K562 (cell line): Measurements from ENCODE around the gene LENG9. TPM values are rescaled to one million over a fixed set of nuclear protein-coding genes. Genes with fewer than 3 reads are reported as not detected.
A peak's percentile ranks its signal among the peaks of the same experiment; 100 is the strongest.

Experiments
- ATAC-seq: fragments of 200-7000 bp; cut with Tn5 transposase; 3 replicates; pipeline ENCODE4 v1.9.1; 2020; ENCODE audit warnings: moderate library complexity
- BruUV-seq: library from RNA; stranded (reverse); fragments of 400-500 nt; replicated peaks from 2 replicates; lab custom pipeline; 2021; lab: Mats Ljungman, UMichigan
- CTCF ChIA-PET: fragments of 300-600 bp; formaldehyde crosslinking; extraction: SDS; loops from one replicate; lab custom pipeline; 2021; ENCODE audit warnings: low intra/inter-chr PET ratio; lab: Yijun Ruan, JAX
- POLR2A ChIA-PET: fragments of 300-600, 350-650 bp; sonication (Branson Sonifier 250); formaldehyde crosslinking; extraction: SDS; loops from one replicate; lab custom pipeline; 2021; ENCODE audit warnings: antibody characterized with exemption, inconsistent platforms; lab: Yijun Ruan, JAX
- DNase-seq, 4 experiments: peaks; one replicate each; pipeline versions ENCODE4 v3.0.0 to v3.0.0-alpha.2; 2011 to 2018; ENCODE audit warnings: low spot score in 3 of 4, mixed read lengths in 3 of 4; ENCODE audit errors: extremely low read depth in 1 of 4
- FAIRE-seq: peaks from 2 replicates; lab custom pipeline; 2011; peaks lifted over from hg19 to GRCh38; lab: Jason Lieb, UNC
- H2AFZ ChIP-seq: 2 replicates; pipeline ENCODE4 v1.6.0; 2011; ENCODE audit warnings: low read depth, low read length, control low read depth, inconsistent platforms
- H3K27ac ChIP-seq: fragments of 200-600 bp; 3 replicates; pipeline ENCODE4 v1.8.0; 2011; ENCODE audit warnings: low read depth, mild to moderate bottlenecking, control low read depth, inconsistent platforms, low read length, moderate library complexity, mixed read lengths; ENCODE audit errors: extremely low read depth
- H3K27me3 ChIP-seq, 2 experiments: fragments of 300-600 bp in 1 of 2; 2 replicates in 1 of 2; 3 replicates in 1 of 2; pipeline versions ENCODE4 v1.6.0 to v1.8.0; 2011; ENCODE audit warnings: inconsistent platforms in 2 of 2, low read length in 2 of 2, mild to moderate bottlenecking in 1 of 2, mixed read lengths in 1 of 2, moderate library complexity in 1 of 2; ENCODE audit not compliant: control insufficient read depth in 2 of 2, insufficient read depth in 2 of 2
- H3K36me3 ChIP-seq: fragments of 300-600 bp; 3 replicates; pipeline ENCODE4 v1.8.0; 2011; ENCODE audit warnings: mild to moderate bottlenecking, low read length, inconsistent platforms; ENCODE audit not compliant: control insufficient read depth, insufficient read depth
- H3K4me1 ChIP-seq, 2 experiments: fragments of 200-600 bp in 1 of 2; replicated peaks in 1 of 2; 2 replicates in 1 of 2; 3 replicates in 1 of 2; pipeline versions ENCODE4 v1.5.1 to v1.8.0; 2011; ENCODE audit warnings: inconsistent platforms in 2 of 2, low read length in 2 of 2, mild to moderate bottlenecking in 1 of 2, mixed read lengths in 1 of 2, moderate library complexity in 1 of 2; ENCODE audit not compliant: control insufficient read depth in 2 of 2, insufficient read depth in 2 of 2
- H3K4me2 ChIP-seq: 2 replicates; pipeline ENCODE4 v1.6.1; 2011; ENCODE audit warnings: low read length, control low read depth, inconsistent platforms, mixed read lengths; ENCODE audit not compliant: insufficient read depth
- H3K4me3 ChIP-seq: fragments of 200-600 bp; sonication (generic), shearing (Covaris generic); 2 replicates; pipeline ENCODE4 v1.5.1; 2016; ENCODE audit warnings: control low read depth, inconsistent platforms
- H3K79me2 ChIP-seq: fragments of 200-600 bp; 3 replicates; pipeline ENCODE4 v1.8.0; 2011; ENCODE audit warnings: low read length, inconsistent platforms; ENCODE audit not compliant: control insufficient read depth, insufficient read depth
- H3K9ac ChIP-seq, 2 experiments: 2 replicates each; pipeline versions ENCODE4 v1.6.0 to v1.6.1; 2011; ENCODE audit warnings: low read depth in 2 of 2, low read length in 2 of 2, control low read depth in 1 of 2, inconsistent platforms in 1 of 2, mild to moderate bottlenecking in 1 of 2, mixed read lengths in 1 of 2; ENCODE audit not compliant: insufficient read depth in 1 of 2
- H3K9me1 ChIP-seq: one replicate; pipeline ENCODE4 v1.6.0; 2011; ENCODE audit warnings: inconsistent platforms, mild to moderate bottlenecking, low read length, moderate library complexity; ENCODE audit not compliant: control insufficient read depth, insufficient read depth
- H3K9me3 ChIP-seq: replicated peaks from 2 replicates; pipeline ENCODE4 v1.5.1; 2011; ENCODE audit warnings: low read depth, low read length, inconsistent platforms; ENCODE audit not compliant: control insufficient read depth, insufficient read depth
- H4K20me1 ChIP-seq: replicated peaks from 2 replicates; pipeline ENCODE4 v1.6.1; 2011; ENCODE audit warnings: low read length, inconsistent platforms, mixed read lengths; ENCODE audit not compliant: control insufficient read depth, insufficient read depth
- C11orf30 ChIP-seq: fragments of 450-650 bp; IDR thresholded peaks from 2 replicates; pipeline ENCODE4 v1.6.1; 2016; ENCODE audit warnings: low read depth, mild to moderate bottlenecking
- CCNT2 ChIP-seq: IDR thresholded peaks from 2 replicates; pipeline ENCODE4 v1.6.1; 2011; ENCODE audit warnings: borderline replicate concordance, low read depth, mild to moderate bottlenecking, moderate library complexity, mixed read lengths, low read length; ENCODE audit not compliant: insufficient read length; ENCODE audit errors: extremely low read depth
- HLTF ChIP-seq: fragments of 450-650 bp; IDR thresholded peaks from 2 replicates; pipeline ENCODE4 v1.6.1; 2016
- KLF16 ChIP-seq: IDR thresholded peaks from 2 replicates; pipeline ENCODE4 v1.6.1; 2016; ENCODE audit warnings: antibody characterized with exemption
- LCOR ChIP-seq: sonication (generic); formaldehyde crosslinking; IDR thresholded peaks from 2 replicates; pipeline ENCODE4 v1.8.0; 2022; ENCODE audit warnings: mild to moderate bottlenecking, missing genetic modification reagents
- NEUROD1 ChIP-seq: fragments of 150-350 bp; IDR thresholded peaks from 2 replicates; pipeline ENCODE4 v1.6.1; 2014; ENCODE audit warnings: borderline replicate concordance, low read length, low read depth; ENCODE audit not compliant: partially characterized antibody
- NR2C2 ChIP-seq, 2 experiments: fragments of 200-800 bp in 1 of 2; sonication (Bioruptor generic) in 1 of 2; sonication (generic) in 1 of 2; formaldehyde crosslinking in 1 of 2; IDR thresholded peaks; 2 replicates each; pipeline versions ENCODE4 v1.6.1 to v1.8.0; 2016 to 2022; ENCODE audit warnings: mild to moderate bottlenecking in 1 of 2, missing compliant biosample characterization in 1 of 2, missing genetic modification characterization in 1 of 2, missing genetic modification reagents in 1 of 2
- TBP ChIP-seq: optimal IDR thresholded peaks from 2 replicates; pipeline ENCODE3; 2011; ENCODE audit warnings: low read depth, low read length, improper control_type of control experiment
- ZNF408 ChIP-seq: fragments of 250-450 bp; sonication (Bioruptor Pico); IDR thresholded peaks from 2 replicates; pipeline ENCODE4 v1.4.0; 2020; ENCODE audit warnings: low read depth, mild to moderate bottlenecking, moderate library complexity
- WGBS: fragments of 100-300 bp; shearing (Covaris generic); methylation state at CpG from one replicate; pipeline ENCODE4 v1.1.6; 2016; ENCODE audit warnings: low coverage, mixed read lengths; ENCODE audit not compliant: insufficient coverage; ENCODE audit errors: missing lambda C conversion rate; 5-methylcytosine and 5-hydroxymethylcytosine counted together
- in situ Hi-C: fragments of 300-500 bp; cut with MboI; formaldehyde crosslinking; loops from 4 replicates; pipeline ENCODE4 v1.15.0; 2018; ENCODE audit warnings: inconsistent platforms, mixed read lengths
- intact Hi-C: fragments of 100-400 bp; cut with micrococcal nuclease; formaldehyde crosslinking; loops from 2 replicates; pipeline ENCODE4 v1.14.2; 2022
- polyA plus RNA-seq, 8 experiments: library from polyadenylated mRNA; depleted of rRNA in 4 of 8; stranded (reverse) in 5 of 8; unstranded in 3 of 8; fragments of >200 nt; fragmentation: Nextera tagmentation in 2 of 8; fragmentation: Illumina TruSeq in 1 of 8; extraction: Ambion mirVana in 2 of 8; extraction: Trizol in 1 of 8; gene quantifications; 2 replicates each; pipeline versions ENCODE4 v1.2.1 to v1.2.3, GENCODE V29; 2011 to 2014; ENCODE audit warnings: inconsistent platforms in 1 of 8, missing spikeins in 1 of 8
- total RNA-seq, 7 experiments: library from RNA; depleted of rRNA in 6 of 7; stranded (reverse); fragments of >200 nt in 6 of 7; fragmentation: Illumina TruSeq in 2 of 7; extraction: Trizol in 2 of 7; gene quantifications; 2 replicates each; pipeline versions ENCODE4 v1.2.1 to v1.2.3, GENCODE V29; 2011 to 2021; ENCODE audit warnings: low replicate concordance in 1 of 7
- TF ChIP-seq, protein P1 (sequence below), 2 experiments: fragments of 450-650 bp in 1 of 2; IDR thresholded peaks; 2 replicates each; pipeline ENCODE4 v1.6.1; 2011 to 2017; ENCODE audit warnings: low read depth in 2 of 2, antibody characterized with exemption in 1 of 2, borderline replicate concordance in 1 of 2, low read length in 1 of 2, mild to moderate bottlenecking in 1 of 2, mixed read lengths in 1 of 2; ENCODE audit not compliant: control insufficient read depth in 1 of 2
- TF ChIP-seq, protein P2 (sequence below), 3 experiments: fragments of 200-800 bp in 1 of 3; fragments of 250-450 bp in 1 of 3; fragments of 450-650 bp in 1 of 3; sonication (Bioruptor Pico) in 1 of 3; sonication (Bioruptor generic) in 1 of 3; formaldehyde crosslinking in 1 of 3; IDR thresholded peaks; 2 replicates each; pipeline versions ENCODE4 v1.6.1 to v1.8.0; 2016 to 2022; ENCODE audit warnings: mild to moderate bottlenecking in 2 of 3, missing genetic modification characterization in 2 of 3, missing compliant biosample characterization in 1 of 3, moderate library complexity in 1 of 3

The LENG9 gene
- total and polyA plus RNA-seq, 9 of the 15 experiments (the other 6 are each of a cell fraction or from before 2014, with no cell fraction given), result 0.06 to 0.64 (median 0.33) TPM; not detected in 1

DNA sequence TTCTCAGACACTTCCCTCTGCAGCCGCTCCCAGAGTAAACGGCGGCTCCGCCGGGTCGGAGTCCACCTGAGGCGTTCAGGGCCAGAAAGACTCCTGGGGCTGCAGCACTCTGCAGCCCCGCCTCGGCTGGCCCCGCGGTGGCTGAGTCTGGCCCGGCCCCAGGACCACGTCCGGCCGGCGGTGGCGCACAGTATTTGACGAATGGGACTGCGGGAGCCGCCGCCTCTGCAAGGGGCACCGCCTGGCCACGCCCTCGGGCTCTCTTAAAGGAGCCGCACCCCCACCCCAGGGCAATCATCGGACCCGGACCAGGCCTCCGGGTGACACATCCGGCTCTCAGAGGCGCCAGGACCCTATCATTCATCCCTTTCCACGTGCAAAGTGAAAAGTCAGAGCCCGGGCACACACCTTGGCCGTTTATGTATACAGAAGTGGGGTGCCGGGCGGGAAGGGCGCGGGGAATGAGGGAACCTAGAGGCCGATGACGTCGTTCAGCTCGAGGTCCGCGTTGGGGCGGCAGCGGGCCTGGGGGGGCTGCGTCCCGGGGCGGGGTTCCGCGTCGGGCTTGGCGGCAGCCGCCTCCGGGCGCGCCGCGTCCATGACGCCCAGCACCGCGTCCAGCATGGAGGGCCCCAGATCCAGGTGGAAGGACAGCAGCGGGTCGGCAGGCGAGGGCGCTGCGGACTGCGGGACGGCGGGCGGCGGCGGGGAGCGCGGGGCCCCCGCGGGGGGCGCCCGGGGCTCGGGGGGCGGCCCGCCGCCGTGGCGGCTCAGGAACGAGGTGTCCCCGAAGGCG lies 1.2 kb upstream of the LENG9 start:
- WGBS, result 4% methylated on average over 35 of the region's 87 CpGs
- Histone ChIP-seq H3K9me3 (no peaks in the 10 kb centered on the region), H3K27ac (peak overlapping the region; percentile 95), H3K9me1 (no peaks in the 10 kb centered on the region), H3K9ac (peak overlapping the region; percentile 84 to 90), H3K27me3 (peaks cover 0 to 6% of the 10 kb centered on the region in 2 experiments; a peak in 3 of 5 replicates), H3K4me3 (peak overlapping the region; percentile 85), H3K4me2 (peak overlapping the region; percentile 87), H2AFZ (peak overlapping the region; percentile 97), H3K79me2 (no peaks in the 10 kb centered on the region), H3K36me3 (peaks cover 26% of the 10 kb centered on the region; the same call in 2 of the 3 replicates), H3K4me1 (peaks cover 0 to 41% of the 10 kb centered on the region in 2 experiments; a peak in 2 of 5 replicates), H4K20me1 (no peaks in the 10 kb centered on the region)
- ChIA-PET CTCF (interaction anchor here (0.7 kb wide), 1 partner anchor 34 kb away, joined by 3 read pairs; no protein-coding TSS in a partner anchor), POLR2A (no interaction called here)
- BruUV-seq, result no TSS peak
- FAIRE-seq (no peak), ATAC-seq (peak; percentile 87), DNase-seq (peak; percentile 85 to 94 (median 88))
- intact Hi-C loops, result no loop called here
- in situ Hi-C loops, result no loop called here
- no peak for TF ChIP-seq NR2C2 (CRISPR knock-in tag; IDR thresholded peaks at IDR 0.05)
- TF ChIP-seq NR2C2 (tag; IDR thresholded peaks at IDR 0.05), result peak; percentile 54; the same call in 1 of the 2 replicates
- no peak for TF ChIP-seq ZNF408 (CRISPR knock-in tag)
- peak; percentile 81 for TF ChIP-seq TBP
- no peak for TF ChIP-seq KLF16
- peak; percentile 66 for TF ChIP-seq CCNT2
- TF ChIP-seq, protein P1, sequence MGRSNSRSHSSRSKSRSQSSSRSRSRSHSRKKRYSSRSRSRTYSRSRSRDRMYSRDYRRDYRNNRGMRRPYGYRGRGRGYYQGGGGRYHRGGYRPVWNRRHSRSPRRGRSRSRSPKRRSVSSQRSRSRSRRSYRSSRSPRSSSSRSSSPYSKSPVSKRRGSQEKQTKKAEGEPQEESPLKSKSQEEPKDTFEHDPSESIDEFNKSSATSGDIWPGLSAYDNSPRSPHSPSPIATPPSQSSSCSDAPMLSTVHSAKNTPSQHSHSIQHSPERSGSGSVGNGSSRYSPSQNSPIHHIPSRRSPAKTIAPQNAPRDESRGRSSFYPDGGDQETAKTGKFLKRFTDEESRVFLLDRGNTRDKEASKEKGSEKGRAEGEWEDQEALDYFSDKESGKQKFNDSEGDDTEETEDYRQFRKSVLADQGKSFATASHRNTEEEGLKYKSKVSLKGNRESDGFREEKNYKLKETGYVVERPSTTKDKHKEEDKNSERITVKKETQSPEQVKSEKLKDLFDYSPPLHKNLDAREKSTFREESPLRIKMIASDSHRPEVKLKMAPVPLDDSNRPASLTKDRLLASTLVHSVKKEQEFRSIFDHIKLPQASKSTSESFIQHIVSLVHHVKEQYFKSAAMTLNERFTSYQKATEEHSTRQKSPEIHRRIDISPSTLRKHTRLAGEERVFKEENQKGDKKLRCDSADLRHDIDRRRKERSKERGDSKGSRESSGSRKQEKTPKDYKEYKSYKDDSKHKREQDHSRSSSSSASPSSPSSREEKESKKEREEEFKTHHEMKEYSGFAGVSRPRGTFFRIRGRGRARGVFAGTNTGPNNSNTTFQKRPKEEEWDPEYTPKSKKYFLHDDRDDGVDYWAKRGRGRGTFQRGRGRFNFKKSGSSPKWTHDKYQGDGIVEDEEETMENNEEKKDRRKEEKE (IDR thresholded peaks at IDR 0.05; ENCODE audit: borderline replicate concordance in 1 of 2, control insufficient read depth in 1 of 2, low read depth in 2 of 2, low read length in 1 of 2), result peak in 1 of 2 experiments; percentile 69; a peak in 1 of 4 replicates
- 0 out of 2 replicates have a peak, but pooled peaks have one; percentile 39 for TF ChIP-seq HLTF
- peak; percentile 72 for TF ChIP-seq NEUROD1
- TF ChIP-seq LCOR (CRISPR knock-in tag), result 0 out of 2 replicates have a peak, but pooled peaks have one; percentile 42
- TF ChIP-seq C11orf30, result peak; percentile 54; the same call in 1 of the 2 replicates
- TF ChIP-seq, protein P2, sequence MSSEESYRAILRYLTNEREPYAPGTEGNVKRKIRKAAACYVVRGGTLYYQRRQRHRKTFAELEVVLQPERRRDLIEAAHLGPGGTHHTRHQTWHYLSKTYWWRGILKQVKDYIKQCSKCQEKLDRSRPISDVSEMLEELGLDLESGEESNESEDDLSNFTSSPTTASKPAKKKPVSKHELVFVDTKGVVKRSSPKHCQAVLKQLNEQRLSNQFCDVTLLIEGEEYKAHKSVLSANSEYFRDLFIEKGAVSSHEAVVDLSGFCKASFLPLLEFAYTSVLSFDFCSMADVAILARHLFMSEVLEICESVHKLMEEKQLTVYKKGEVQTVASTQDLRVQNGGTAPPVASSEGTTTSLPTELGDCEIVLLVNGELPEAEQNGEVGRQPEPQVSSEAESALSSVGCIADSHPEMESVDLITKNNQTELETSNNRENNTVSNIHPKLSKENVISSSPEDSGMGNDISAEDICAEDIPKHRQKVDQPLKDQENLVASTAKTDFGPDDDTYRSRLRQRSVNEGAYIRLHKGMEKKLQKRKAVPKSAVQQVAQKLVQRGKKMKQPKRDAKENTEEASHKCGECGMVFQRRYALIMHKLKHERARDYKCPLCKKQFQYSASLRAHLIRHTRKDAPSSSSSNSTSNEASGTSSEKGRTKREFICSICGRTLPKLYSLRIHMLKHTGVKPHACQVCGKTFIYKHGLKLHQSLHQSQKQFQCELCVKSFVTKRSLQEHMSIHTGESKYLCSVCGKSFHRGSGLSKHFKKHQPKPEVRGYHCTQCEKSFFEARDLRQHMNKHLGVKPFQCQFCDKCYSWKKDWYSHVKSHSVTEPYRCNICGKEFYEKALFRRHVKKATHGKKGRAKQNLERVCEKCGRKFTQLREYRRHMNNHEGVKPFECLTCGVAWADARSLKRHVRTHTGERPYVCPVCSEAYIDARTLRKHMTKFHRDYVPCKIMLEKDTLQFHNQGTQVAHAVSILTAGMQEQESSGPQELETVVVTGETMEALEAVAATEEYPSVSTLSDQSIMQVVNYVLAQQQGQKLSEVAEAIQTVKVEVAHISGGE (CRISPR knock-in tag; IDR thresholded peaks at IDR 0.05), result peak; percentile 42 to 94 (median 68); a peak in 5 of 6 replicates
